ENCODE data around the gene FCAMR.

- TF ChIP-seq ZNF281 (CRISPR knock-in tag; IDR thresholded peaks at IDR 0.05) (no peak), CTCF (IDR thresholded peaks at IDR 0.05) (no peak), HMGA2 (CRISPR knock-in tag; IDR thresholded peaks at IDR 0.05) (no peak)
These were observed 38.6 kb downstream of the FCAMR start for GRCh38 chr1:206931709-206932108.

Data from WTC11 (cell line).